Lower leg skin (tissue), 3 donors: Measurements from ENCODE around the gene SH3RF1.

Experiments
- POLR2A ChIP-seq, 2 donors: fragments of 450-650 bp; IDR thresholded peaks; one replicate each; pipeline ENCODE4 v1.6.1; 2016 to 2017; ENCODE audit warnings: antibody characterized with exemption in 2 of 2, mild to moderate bottlenecking in 1 of 2, moderate library complexity in 1 of 2
- TF ChIP-seq, protein P1 (sequence below), 3 donors: fragments of 450-650 bp; IDR thresholded peaks; one replicate each; pipeline ENCODE4 v1.5.1; 2016; ENCODE audit warnings: antibody characterized with exemption in 3 of 3, mild to moderate bottlenecking in 3 of 3, moderate library complexity in 2 of 3

DNA sequence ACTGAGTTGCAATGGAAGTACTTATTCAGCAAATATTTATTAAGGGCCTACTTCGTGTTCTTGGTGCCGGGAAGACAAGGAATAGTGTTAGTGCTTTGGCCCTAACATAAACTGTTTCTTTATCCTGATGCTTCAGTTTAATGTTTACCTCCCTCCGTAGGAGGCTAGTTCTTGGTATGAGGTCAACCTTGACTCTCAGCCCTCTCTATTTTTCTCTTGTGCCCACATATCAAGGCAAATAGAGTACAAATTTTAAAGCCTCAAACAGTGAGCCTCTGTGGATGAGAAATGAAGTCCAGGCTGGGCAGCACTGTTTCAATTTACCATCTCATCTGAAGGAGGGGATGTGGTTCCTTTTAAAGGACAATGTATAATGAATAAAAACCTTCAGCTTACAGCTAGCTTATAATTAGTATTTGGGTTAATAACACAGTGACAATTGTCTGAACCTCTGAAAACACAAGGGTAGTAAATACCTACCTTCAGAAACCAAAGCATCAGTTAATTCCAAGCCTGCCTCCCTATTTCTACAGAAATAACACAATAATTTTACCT lies 68.5 kb downstream of the SH3RF1 start:
- TF ChIP-seq, protein P1, sequence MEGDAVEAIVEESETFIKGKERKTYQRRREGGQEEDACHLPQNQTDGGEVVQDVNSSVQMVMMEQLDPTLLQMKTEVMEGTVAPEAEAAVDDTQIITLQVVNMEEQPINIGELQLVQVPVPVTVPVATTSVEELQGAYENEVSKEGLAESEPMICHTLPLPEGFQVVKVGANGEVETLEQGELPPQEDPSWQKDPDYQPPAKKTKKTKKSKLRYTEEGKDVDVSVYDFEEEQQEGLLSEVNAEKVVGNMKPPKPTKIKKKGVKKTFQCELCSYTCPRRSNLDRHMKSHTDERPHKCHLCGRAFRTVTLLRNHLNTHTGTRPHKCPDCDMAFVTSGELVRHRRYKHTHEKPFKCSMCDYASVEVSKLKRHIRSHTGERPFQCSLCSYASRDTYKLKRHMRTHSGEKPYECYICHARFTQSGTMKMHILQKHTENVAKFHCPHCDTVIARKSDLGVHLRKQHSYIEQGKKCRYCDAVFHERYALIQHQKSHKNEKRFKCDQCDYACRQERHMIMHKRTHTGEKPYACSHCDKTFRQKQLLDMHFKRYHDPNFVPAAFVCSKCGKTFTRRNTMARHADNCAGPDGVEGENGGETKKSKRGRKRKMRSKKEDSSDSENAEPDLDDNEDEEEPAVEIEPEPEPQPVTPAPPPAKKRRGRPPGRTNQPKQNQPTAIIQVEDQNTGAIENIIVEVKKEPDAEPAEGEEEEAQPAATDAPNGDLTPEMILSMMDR (IDR thresholded peaks at IDR 0.05), result no peak
- no peak for TF ChIP-seq POLR2A (IDR thresholded peaks at IDR 0.05)
